Neural progenitor cell (in vitro differentiated cells): ENCODE results near the gene ZNF813. TPM values are rescaled to one million over a fixed set of nuclear protein-coding genes. Genes with fewer than 3 reads are reported as not detected.

Experiments
- DNase-seq: peaks from one replicate; pipeline ENCODE4 v3.0.0-alpha.2; 2016; ENCODE audit warnings: low spot score
- H2AFZ ChIP-seq: fragments of 200-600 bp; sonication (generic); replicated peaks from 2 replicates; pipeline ENCODE4 v1.6.1; 2016; ENCODE audit warnings: antibody characterized with exemption
- H3F3A ChIP-seq: fragments of 200-600 bp; sonication (generic); 2 replicates; pipeline ENCODE4 v1.6.1; 2016; ENCODE audit warnings: antibody characterized with exemption, low read depth
- H3K27ac ChIP-seq: fragments of 200-600 bp; sonication (generic); 2 replicates; pipeline ENCODE4 v1.5.1; 2016; ENCODE audit warnings: mild to moderate bottlenecking
- H3K27me3 ChIP-seq: fragments of 200-600 bp; sonication (generic); 2 replicates; pipeline ENCODE4 v1.6.1; 2016; ENCODE audit warnings: mild to moderate bottlenecking, moderate library complexity
- H3K36me3 ChIP-seq: fragments of 200-600 bp; sonication (generic); 2 replicates; pipeline ENCODE4 v1.5.1; 2016
- H3K4me1 ChIP-seq: fragments of 200-600 bp; sonication (generic); 2 replicates; pipeline ENCODE4 v1.6.1; 2016; ENCODE audit warnings: mixed run types
- H3K4me2 ChIP-seq: fragments of 200-600 bp; sonication (generic); 2 replicates; pipeline ENCODE4 v1.6.1; 2016
- H3K4me3 ChIP-seq: fragments of 200-600 bp; sonication (generic); 2 replicates; pipeline ENCODE4 v1.5.1; 2016
- H3K79me2 ChIP-seq: fragments of 200-600 bp; sonication (generic); 2 replicates; pipeline ENCODE4 v1.6.1; 2016; ENCODE audit warnings: low read depth
- H3K9ac ChIP-seq: fragments of 200-600 bp; sonication (generic); 2 replicates; pipeline ENCODE4 v1.6.1; 2016
- H3K9me3 ChIP-seq: fragments of 200-600 bp; sonication (generic); 2 replicates; pipeline ENCODE4 v1.5.1; 2016; ENCODE audit warnings: low read depth
- H4K20me1 ChIP-seq: fragments of 200-600 bp; sonication (generic); 2 replicates; pipeline ENCODE4 v1.6.1; 2016; ENCODE audit warnings: low read depth
- H3K27ac Mint-ChIP-seq: 3 replicates; pipeline ENCODE4 v1.8.0; 2021; ENCODE audit warnings: mixed read lengths
- H3K27me3 Mint-ChIP-seq: 2 replicates; pipeline ENCODE4 v1.8.0; 2022; ENCODE audit warnings: low read depth, mild to moderate bottlenecking, inconsistent platforms, moderate library complexity, mixed read lengths; ENCODE audit not compliant: insufficient read depth
- H3K36me3 Mint-ChIP-seq: 3 replicates; pipeline ENCODE4 v1.8.0; 2021; ENCODE audit warnings: mixed read lengths
- H3K4me1 Mint-ChIP-seq: 3 replicates; pipeline ENCODE4 v1.8.0; 2021; ENCODE audit warnings: mixed read lengths
- H3K4me3 Mint-ChIP-seq: 3 replicates; pipeline ENCODE4 v1.8.0; 2021; ENCODE audit warnings: mild to moderate bottlenecking, moderate library complexity, mixed read lengths
- H3K9me3 Mint-ChIP-seq: 3 replicates; pipeline ENCODE4 v1.8.0; 2020; ENCODE audit warnings: mixed read lengths
- EZH2 ChIP-seq: fragments of 200-600 bp; sonication (generic); IDR thresholded peaks from 2 replicates; pipeline ENCODE4 v1.6.1; 2017; ENCODE audit warnings: antibody characterized with exemption, mild to moderate bottlenecking, moderate library complexity
- EZH2phosphoT487 ChIP-seq: fragments of 200-600 bp; sonication (generic); IDR thresholded peaks from 2 replicates; pipeline ENCODE4 v1.6.1; 2017; ENCODE audit warnings: antibody characterized with exemption
- total RNA-seq: library from RNA; depleted of rRNA; stranded (reverse); fragments of >200 nt; gene quantifications from 2 replicates; pipeline ENCODE4 v1.2.3, GENCODE V29; 2015; ENCODE audit warnings: low replicate concordance
- TF ChIP-seq, protein P1 (sequence below): fragments of 200-600 bp; sonication (generic); IDR thresholded peaks from 2 replicates; pipeline ENCODE4 v1.5.1; 2017; ENCODE audit warnings: antibody characterized with exemption, mild to moderate bottlenecking

The ZNF813 gene
- total RNA-seq, 1 donor from 2014 or later, result 24.3 TPM

DNA sequence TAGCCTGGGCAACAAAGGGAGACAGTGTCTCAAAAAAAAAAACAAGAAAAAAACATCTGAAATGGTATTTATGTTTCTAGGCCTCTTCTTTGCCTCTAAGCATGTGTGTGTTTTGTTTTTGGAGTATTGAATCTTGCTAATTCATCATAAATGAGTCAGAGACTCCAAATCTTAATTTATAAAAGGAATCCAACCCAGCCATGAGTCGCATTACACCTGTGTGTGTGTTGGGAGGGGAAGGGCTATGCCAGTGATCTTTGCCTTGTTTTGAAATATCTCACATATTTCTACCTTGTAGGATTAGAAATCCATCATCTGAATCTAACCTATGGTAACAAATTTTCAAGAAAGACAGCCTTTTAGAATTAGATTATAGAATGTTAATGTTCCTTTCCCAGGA lies 74.4 kb downstream of the ZNF813 start:
- H2AFZ ChIP-seq, result no peak overlapping the region
- no peak for TF ChIP-seq EZH2phosphoT487
- TF ChIP-seq, protein P1, sequence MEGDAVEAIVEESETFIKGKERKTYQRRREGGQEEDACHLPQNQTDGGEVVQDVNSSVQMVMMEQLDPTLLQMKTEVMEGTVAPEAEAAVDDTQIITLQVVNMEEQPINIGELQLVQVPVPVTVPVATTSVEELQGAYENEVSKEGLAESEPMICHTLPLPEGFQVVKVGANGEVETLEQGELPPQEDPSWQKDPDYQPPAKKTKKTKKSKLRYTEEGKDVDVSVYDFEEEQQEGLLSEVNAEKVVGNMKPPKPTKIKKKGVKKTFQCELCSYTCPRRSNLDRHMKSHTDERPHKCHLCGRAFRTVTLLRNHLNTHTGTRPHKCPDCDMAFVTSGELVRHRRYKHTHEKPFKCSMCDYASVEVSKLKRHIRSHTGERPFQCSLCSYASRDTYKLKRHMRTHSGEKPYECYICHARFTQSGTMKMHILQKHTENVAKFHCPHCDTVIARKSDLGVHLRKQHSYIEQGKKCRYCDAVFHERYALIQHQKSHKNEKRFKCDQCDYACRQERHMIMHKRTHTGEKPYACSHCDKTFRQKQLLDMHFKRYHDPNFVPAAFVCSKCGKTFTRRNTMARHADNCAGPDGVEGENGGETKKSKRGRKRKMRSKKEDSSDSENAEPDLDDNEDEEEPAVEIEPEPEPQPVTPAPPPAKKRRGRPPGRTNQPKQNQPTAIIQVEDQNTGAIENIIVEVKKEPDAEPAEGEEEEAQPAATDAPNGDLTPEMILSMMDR, result no peak
- no peak for TF ChIP-seq EZH2
- no peaks in the 10 kb centered on the region for H3K9me3 Mint-ChIP-seq

DNA sequence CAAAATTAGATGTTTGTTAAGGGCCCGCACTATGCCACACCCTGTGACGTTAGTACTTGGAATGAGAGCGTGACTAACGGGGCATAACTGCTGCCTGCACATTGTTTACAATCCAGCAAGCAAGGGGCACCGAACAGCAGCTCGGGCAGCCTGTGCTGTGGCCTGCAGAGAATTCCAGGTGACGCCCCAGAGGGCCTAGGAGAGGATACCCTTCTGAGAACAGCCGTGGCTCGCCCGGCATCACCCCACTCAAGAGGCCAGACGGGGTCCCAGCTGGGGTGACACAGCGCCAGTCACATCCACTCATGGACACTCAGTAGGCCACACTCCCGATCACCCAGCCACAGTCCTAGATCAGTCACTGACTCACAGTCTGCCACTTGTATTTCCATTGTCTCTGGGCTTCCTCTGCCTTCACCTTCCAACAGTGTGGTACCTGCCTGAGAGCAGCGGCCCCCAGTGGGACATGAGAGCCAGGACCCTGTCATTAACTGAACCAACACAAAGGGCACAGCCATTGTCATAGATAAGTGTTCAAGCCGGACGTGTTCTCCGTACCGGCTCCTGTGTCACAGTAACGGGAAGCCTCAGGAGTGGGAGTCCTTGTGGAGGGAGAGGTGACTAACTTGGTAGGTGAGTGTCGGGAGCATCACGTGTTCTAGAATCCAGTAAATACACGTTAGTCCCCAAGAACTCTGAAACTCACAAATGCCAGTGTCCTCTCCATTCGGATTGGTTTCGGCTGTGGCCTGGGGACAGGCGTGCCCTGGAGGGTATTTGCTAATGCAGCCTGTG lies 77.9 kb downstream of the ZNF813 start:
- H3K27ac Mint-ChIP-seq, result peak overlapping the region; percentile 43
- Histone ChIP-seq H3K4me2 (no peak overlapping the region), H3K27ac (no peak overlapping the region), H3K36me3 (no peaks in the 10 kb centered on the region), H2AFZ (no peak overlapping the region), H3K4me3 (no peak overlapping the region), H3K9ac (no peak overlapping the region), H4K20me1 (no peaks in the 10 kb centered on the region), H3K4me1 (no peaks in the 10 kb centered on the region), H3K9me3 (no peaks in the 10 kb centered on the region), H3F3A (no peaks in the 10 kb centered on the region), H3K27me3 (no peaks in the 10 kb centered on the region), H3K79me2 (no peaks in the 10 kb centered on the region)
- H3K4me3 Mint-ChIP-seq, result no peak overlapping the region
- no peaks in the 10 kb centered on the region for H3K4me1 Mint-ChIP-seq
- H3K36me3 Mint-ChIP-seq, result peaks cover 10% of the 10 kb centered on the region
- DNase-seq, result no peak
- TF ChIP-seq EZH2phosphoT487 (no peak), EZH2 (no peak)
- TF ChIP-seq, protein P1, result no peak
- no peaks in the 10 kb centered on the region for H3K9me3 Mint-ChIP-seq
- peaks cover 2% of the 10 kb centered on the region for H3K27me3 Mint-ChIP-seq

More for the DNA sequence above, 74.4 kb downstream of the ZNF813 start:
- no peak overlapping the region for H3K4me3 Mint-ChIP-seq
- Histone ChIP-seq H3K9ac (no peak overlapping the region), H3K4me2 (no peak overlapping the region), H3K27ac (no peak overlapping the region), H3K4me3 (no peak overlapping the region), H4K20me1 (no peaks in the 10 kb centered on the region), H3K27me3 (no peaks in the 10 kb centered on the region), H3K4me1 (no peaks in the 10 kb centered on the region), H3K79me2 (peaks cover 3% of the 10 kb centered on the region), H3K36me3 (no peaks in the 10 kb centered on the region), H3K9me3 (no peaks in the 10 kb centered on the region), H3F3A (peaks cover 4% of the 10 kb centered on the region)
- H3K27me3 Mint-ChIP-seq, result peaks cover 5% of the 10 kb centered on the region
- no peak for DNase-seq
- no peaks in the 10 kb centered on the region for H3K4me1 Mint-ChIP-seq
- H3K36me3 Mint-ChIP-seq, result peaks cover 10% of the 10 kb centered on the region
- no peak overlapping the region for H3K27ac Mint-ChIP-seq

Other genes starting within 250 kb of the ZNF813 start
- gene ZNF677, start 212.9 kb upstream of the ZNF813 start, total RNA-seq, result 70.4 and 85.7 TPM in 2 replicates
- gene VN1R2, start 209.4 kb upstream of the ZNF813 start, total RNA-seq, result not detected in 2 replicates
- not detected in 2 replicates for gene VN1R4, start 200.0 kb upstream of the ZNF813 start, total RNA-seq
- gene ZNF845, start 134.0 kb upstream of the ZNF813 start, total RNA-seq, result 17.9 and 22.8 TPM in 2 replicates
- 18.0 and 31.8 TPM in 2 replicates for gene ZNF525, start 102.0 kb upstream of the ZNF813 start, total RNA-seq
- 14.9 and 17.2 TPM in 2 replicates for gene ZNF765, start 72.6 kb upstream of the ZNF813 start, total RNA-seq
- 17.9 and 22.1 TPM in 2 replicates for gene ZNF761, start 35.7 kb upstream of the ZNF813 start, total RNA-seq
- 44.2 and 68.5 TPM in 2 replicates for gene ZNF331, start 70.4 kb downstream of the ZNF813 start, total RNA-seq
- gene DPRX, start 164.3 kb downstream of the ZNF813 start, total RNA-seq, result not detected in 2 replicates